GM12872 (cell line): ENCODE data around the gene SPIRE1.

Experiments
- CTCF ChIP-seq: IDR thresholded peaks from 3 replicates; pipeline ENCODE4 v1.5.1; 2011; ENCODE audit warnings: low read depth, mild to moderate bottlenecking, low read length, moderate library complexity; ENCODE audit not compliant: insufficient read depth

The SPIRE1 gene

DNA sequence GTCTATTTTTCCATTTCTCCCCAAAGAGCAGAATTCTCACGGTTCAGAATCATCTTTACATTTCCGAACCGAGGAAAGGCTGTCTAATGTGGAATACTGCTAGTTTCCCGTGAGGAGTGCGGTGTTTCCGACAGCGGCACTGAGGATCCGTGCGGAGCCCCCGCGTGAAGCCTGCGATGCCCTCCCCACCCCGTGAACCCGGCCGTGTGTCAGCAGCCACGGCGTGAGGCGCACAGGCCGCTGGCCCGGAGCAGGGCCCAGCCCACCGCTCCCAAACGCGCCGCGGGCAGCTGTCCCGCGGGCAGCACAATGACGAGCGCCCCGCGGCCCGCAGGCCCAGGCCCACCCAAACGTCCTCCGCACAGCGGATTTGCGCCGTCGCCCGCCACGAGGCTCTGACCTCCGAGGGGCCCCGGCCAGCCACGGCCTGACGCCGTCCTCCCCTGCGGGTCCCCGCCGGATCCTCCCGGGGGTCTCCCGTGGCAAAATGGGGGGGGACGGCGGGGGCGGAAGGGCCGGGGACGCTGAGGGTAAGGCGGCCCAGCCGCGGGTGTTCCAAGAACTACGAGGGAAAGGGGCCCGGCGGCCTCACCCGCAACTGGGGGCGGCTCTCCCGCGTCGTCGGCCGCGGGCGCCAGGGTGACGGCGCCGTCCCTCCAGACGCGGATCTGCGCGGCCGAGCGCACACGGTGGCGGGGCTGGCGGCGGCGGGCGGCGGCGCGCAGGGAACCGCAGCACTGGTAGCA is 796 bp downstream of the SPIRE1 start:
- TF ChIP-seq CTCF = no peak

DNA sequence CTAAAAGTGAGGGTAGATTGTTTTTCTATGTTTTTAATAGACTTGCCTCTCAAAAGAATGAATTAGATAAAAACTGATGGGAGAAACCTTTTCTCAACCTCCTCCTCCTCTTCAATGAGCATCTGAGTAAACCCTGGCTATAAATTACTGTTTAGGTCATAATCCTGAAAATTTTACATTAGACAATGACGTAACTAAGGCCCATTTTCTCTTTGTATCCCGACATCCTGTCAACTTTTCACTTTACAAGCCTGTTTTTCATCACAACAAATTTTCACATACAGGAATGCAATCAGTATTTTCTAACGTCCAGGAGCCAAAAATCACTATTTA is 1.3 kb downstream of the SPIRE1 start:
- no peak for TF ChIP-seq CTCF

DNA sequence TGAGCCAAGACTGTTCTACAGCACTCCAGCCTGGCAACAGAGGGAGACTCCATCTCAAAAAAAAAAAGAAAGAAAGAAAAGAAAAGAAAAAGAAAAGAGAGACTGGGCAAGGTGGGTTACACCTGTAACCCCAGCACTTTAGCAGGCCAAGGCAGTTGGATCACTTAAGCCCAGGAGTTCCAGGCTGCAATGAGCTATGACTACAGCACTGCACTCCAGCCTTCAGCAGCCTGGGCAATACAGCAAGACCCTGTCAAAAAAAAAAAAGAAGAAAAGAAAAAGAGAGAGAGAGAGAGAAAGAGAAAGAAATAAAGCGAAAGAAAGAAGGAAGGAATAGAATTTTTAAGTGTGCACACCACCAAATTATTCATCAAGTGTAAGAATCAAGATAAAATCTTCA is 2.9 kb downstream of the SPIRE1 start:
- TF ChIP-seq CTCF = no peak

GRCh38 chr18:12652861-12653401 is 5.0 kb downstream of the SPIRE1 start:
- TF ChIP-seq CTCF = no peak

GRCh38 chr18:12651651-12652050 is 6.3 kb downstream of the SPIRE1 start:
- TF ChIP-seq CTCF = no peak

DNA sequence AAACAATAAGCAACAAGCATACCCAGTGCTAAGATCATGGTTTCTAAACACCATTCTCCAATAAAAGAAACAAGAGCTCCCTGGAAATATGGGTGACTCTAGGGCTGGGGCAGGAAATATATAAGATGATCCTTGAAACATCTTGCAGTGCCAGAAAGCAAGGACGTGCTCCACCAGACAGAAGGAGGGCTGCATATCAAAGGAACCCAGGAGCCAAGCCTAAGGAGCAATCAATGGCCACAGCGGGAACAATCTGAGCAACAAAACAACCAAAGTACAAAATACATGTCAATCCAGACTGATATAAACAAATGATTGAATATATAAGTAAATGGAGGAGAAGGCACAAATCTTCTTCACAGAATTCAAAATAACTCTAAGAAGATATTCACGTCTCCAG is 10.1 kb downstream of the SPIRE1 start:
- TF ChIP-seq CTCF = no peak

- no peak for TF ChIP-seq CTCF
Measured at GRCh38 chr18:12645751-12646203, 12.1 kb downstream of the SPIRE1 start.
